ENCODE results near the gene CATSPER3. TPM values are rescaled to one million over a fixed set of nuclear protein-coding genes. Genes with fewer than 3 reads are reported as not detected.
A peak's percentile ranks its signal among the peaks of the same experiment; 100 is the strongest.

CATSPER3 gene
- total RNA-seq, 3 donors from 2014 or later, result 0.16 to 0.63 (median 0.38) TPM

DNA sequence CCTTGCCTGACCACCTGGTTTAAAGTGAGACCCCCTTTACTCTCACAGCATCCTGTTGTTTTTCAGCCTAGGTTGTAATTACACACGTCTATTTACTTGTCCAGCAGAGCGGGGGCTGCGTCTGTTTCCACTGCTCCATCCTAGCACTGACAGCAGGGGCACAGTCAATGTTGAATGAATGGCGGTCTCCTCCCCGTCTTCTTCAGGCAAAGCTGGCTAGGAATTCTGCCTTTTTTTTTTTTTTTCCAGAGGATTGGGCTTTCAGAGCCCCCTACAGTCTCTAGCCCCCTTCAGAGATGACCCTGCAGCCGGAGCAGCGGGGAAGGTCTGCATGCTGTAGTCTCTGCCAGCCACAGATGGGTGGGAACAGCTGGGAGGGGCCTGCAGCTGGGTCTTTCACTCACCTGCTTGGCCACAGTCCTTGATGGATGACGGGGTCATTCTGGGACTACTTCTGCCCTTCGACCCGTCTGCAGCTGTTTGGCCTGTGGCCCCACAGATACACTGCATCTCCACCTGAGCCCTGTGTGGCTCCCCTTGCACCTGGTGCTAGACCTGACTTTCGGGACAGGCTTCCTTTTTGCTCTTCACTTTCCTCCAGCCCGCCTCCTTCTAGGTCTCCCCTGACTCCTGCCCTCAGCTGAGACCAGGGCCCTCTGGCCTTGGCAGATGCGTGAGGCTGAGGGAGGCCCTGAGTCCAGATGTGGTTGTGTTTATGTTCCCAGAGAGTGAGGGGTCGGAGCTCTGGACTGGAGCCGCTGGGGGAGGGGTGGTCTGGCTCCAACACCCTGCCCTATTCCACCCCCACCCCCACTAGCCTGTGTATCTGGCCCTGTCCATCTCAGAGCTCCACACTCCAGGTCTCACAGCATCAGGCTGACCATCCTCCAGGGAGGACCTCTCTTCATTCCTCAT is 58.3 kb downstream of the CATSPER3 start:
- ATAC-seq, result no peak
- peaks cover 16% of the 10 kb centered on the region for H3K4me1 Mint-ChIP-seq (ENCODE audit: low read depth)
- peaks cover 44% of the 10 kb centered on the region for H3K27me3 Mint-ChIP-seq (ENCODE audit: low read depth)
- DNase-seq, result no peak
- H3K36me3 Mint-ChIP-seq (ENCODE audit: insufficient read depth), result peaks cover 1% of the 10 kb centered on the region
- H3K4me3 Mint-ChIP-seq, result no peak overlapping the region
- H3K9me3 Mint-ChIP-seq, result no peaks in the 10 kb centered on the region

DNA sequence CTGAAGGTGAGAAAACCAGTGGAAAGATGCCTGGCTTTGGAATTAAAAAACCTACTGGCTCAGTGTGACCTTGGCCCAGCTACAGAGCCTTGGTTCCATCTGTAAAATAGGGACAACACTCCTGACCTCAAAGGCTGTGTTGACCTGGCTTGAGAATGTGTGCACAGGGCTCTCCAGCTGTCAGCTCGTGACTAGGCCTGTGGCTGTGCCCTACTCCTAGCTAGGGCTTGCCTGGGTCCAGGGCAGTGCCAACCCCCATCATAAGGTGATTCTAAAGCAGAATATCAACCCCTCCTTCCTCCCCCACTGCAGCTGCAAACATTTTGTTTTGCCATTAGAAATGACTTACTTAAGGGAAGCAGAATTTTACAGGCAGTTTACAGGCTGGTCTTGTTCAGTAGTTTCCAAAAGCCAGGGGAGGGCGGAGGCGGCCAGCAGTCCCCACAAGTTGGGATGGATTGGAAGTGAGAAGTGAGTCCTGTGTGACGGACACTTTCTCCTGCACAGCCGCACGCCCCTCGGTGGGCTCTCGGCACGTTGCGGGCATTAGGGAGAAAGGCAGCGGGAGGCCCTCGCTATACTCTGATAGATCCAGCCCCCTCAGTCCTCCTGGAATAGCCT is 59.0 kb downstream of the CATSPER3 start:
- Mint-ChIP-seq H3K9me3 (no peaks in the 10 kb centered on the region), H3K36me3 (ENCODE audit: insufficient read depth) (peaks cover 1% of the 10 kb centered on the region), H3K27me3 (ENCODE audit: low read depth) (peaks cover 50% of the 10 kb centered on the region), H3K4me1 (ENCODE audit: low read depth) (peaks cover 19% of the 10 kb centered on the region), H3K4me3 (no peak overlapping the region)
- no peak for DNase-seq
- ATAC-seq, result no peak

GRCh38 chr5:135027266-135027696 is 59.6 kb downstream of the CATSPER3 start:
- no peak overlapping the region for H3K4me3 Mint-ChIP-seq
- H3K4me1 Mint-ChIP-seq (ENCODE audit: low read depth), result peaks cover 24% of the 10 kb centered on the region
- H3K36me3 Mint-ChIP-seq (ENCODE audit: insufficient read depth), result peaks cover 1% of the 10 kb centered on the region
- ATAC-seq (no peak), DNase-seq (no peak)
- H3K9me3 Mint-ChIP-seq, result no peaks in the 10 kb centered on the region
- H3K27me3 Mint-ChIP-seq (ENCODE audit: low read depth), result peaks cover 56% of the 10 kb centered on the region

GRCh38 chr5:135027697-135028615 is 60.2 kb downstream of the CATSPER3 start:
- no peak overlapping the region for H3K4me3 Mint-ChIP-seq
- peaks cover 1% of the 10 kb centered on the region for H3K36me3 Mint-ChIP-seq (ENCODE audit: insufficient read depth)
- DNase-seq, result no peak
- H3K27me3 Mint-ChIP-seq (ENCODE audit: low read depth), result peaks cover 59% of the 10 kb centered on the region
- peaks cover 27% of the 10 kb centered on the region for H3K4me1 Mint-ChIP-seq (ENCODE audit: low read depth)
- no peaks in the 10 kb centered on the region for H3K9me3 Mint-ChIP-seq
- ATAC-seq, result no peak

GRCh38 chr5:135028791-135029476 is 61.2 kb downstream of the CATSPER3 start:
- Mint-ChIP-seq H3K27me3 (ENCODE audit: low read depth) (peaks cover 61% of the 10 kb centered on the region), H3K36me3 (ENCODE audit: insufficient read depth) (no peaks in the 10 kb centered on the region), H3K4me3 (no peak overlapping the region), H3K9me3 (no peaks in the 10 kb centered on the region), H3K4me1 (ENCODE audit: low read depth) (peaks cover 31% of the 10 kb centered on the region)
- no peak for ATAC-seq
- DNase-seq, result no peak

GRCh38 chr5:135029477-135030122 is 61.9 kb downstream of the CATSPER3 start:
- Mint-ChIP-seq H3K9me3 (no peaks in the 10 kb centered on the region), H3K4me1 (ENCODE audit: low read depth) (peaks cover 32% of the 10 kb centered on the region), H3K27me3 (ENCODE audit: low read depth) (peaks cover 63% of the 10 kb centered on the region), H3K4me3 (no peak overlapping the region), H3K36me3 (ENCODE audit: insufficient read depth) (no peaks in the 10 kb centered on the region)
- no peak for ATAC-seq
- no peak for DNase-seq

DNA sequence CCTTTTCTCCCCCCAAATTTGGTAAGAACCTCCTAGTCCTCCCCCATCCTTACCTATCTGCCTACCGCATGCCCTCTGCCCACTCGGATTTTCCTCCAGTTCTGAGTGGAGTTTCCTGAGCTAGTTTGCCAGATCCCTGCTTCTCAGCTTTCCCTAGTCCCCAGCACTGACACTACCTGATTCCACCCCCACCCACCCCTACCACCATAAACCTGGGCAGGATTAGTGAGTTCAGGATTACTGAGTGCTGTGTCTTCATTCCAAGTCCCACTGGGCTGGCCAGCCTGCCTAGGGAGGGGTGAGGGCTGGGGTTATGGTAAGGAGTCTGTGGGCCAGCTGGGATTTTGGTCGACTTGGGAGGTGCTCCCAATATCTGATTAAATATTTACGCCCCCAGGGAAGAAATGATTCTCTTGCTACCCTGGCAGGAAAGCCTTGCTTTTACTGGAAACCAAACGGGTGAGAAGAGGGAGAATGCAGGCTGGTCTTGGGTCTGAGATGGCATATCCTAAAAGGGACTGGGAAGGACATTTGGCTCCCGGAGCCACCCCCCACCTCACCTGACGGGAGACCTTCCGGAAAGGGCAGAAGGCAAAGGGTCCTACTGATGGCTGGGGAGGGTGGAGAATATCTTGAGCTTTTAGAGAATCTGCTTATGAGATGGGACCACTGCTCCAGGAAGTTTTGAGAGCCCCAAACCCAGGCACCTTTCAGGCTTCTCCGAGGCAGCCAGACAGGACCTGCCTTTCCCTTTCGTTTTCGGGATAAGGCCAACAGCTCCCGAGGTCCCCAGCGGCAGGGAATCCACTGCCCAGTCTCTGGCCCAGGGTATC is 62.6 kb downstream of the CATSPER3 start:
- ATAC-seq, result no peak
- peaks cover 39% of the 10 kb centered on the region for H3K4me1 Mint-ChIP-seq (ENCODE audit: low read depth)
- no peaks in the 10 kb centered on the region for H3K9me3 Mint-ChIP-seq
- no peaks in the 10 kb centered on the region for H3K36me3 Mint-ChIP-seq (ENCODE audit: insufficient read depth)
- H3K27me3 Mint-ChIP-seq (ENCODE audit: low read depth), result peaks cover 70% of the 10 kb centered on the region
- peak overlapping the region; percentile 19 for H3K4me3 Mint-ChIP-seq
- DNase-seq, result no peak

DNA sequence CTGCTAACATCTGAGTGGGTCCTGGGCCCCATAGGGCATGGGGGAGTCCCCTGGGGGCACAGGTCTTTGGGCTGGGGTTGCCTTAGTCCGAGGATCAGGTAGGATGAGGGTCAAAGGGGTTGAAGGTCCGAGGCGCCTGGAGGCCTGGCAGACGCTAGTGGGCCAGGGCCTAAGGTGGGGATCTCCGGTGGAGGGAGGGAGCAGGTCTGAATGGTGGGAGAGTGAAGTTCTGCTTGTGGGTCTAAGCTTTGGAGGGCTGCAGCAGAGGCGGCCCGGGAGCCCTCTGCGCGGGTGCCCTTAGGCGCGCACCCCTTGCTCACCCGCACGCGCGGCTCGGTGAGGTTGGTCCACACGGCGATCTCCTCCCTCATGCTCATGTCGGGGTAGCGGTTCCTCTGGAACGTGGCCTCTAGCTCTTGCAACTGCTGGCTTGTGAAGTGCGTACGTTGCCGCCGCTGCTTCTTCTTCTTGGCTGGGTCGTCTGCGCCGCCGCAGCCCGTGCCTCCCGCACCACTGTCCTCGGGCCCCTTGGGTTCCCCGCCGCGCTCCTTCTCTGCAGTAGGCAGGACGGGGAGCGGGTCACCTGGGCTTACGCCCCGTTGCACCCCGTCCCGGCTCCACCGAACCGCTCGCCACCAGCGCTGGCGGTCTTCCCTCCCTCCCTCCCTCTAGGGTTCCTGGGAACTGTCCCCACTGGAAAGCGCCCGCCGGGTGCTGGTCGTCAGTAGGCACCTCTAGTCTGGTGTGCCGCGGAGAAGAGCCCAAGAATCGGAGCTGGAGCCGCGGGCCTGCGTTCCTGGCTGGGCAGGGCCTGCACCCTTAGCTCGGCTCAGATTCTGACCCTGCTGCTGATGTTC is 63.5 kb downstream of the CATSPER3 start:
- Mint-ChIP-seq H3K4me1 (ENCODE audit: low read depth) (peaks cover 39% of the 10 kb centered on the region), H3K36me3 (ENCODE audit: insufficient read depth) (no peaks in the 10 kb centered on the region), H3K4me3 (peak overlapping the region; percentile 19), H3K9me3 (no peaks in the 10 kb centered on the region), H3K27me3 (ENCODE audit: low read depth) (peaks cover 72% of the 10 kb centered on the region)
- DNase-seq (no peak), ATAC-seq (peak in 1 of 2 donors; percentile 21)

DNA sequence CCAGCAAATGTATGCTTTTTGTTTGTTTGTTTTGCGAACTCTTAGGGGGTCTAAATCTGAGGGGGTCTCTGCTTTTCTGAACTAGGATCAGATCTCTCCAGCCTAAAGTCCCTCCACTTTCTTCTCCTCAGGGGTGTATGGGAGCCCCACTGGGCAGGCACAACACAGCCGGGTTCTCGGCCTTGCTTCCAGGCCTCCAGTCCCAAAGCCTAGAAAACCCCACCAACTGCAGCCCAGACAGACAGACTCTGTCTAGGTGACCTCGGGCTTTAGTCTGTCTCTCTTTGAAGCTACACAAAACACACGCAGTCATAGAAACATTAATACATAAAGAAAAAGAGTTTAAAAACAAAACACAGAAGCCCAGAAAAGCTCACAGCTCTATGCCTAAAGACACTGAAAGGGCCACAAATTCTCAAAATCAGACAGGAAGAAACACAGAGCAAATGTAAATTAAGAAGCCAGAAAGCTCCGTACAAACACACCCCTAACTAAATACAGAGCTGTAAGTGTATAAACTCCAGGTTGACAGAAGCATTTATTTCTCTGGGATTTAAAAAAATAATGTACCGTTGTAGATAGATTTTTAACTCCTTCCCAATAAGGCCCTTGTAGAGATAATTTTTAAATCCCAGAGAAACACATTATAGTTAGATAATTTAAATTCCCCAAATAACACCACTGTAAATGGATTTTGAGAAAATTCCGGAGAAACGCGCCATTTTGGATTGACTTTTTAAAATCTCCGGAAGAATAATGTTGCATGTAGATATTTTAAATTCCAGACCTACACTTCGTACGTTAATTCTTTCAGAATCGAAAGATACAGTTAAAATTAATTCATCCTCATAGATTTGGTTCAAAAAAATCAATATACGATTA is 64.3 kb downstream of the CATSPER3 start:
- H3K4me1 Mint-ChIP-seq (ENCODE audit: low read depth), result peaks cover 39% of the 10 kb centered on the region
- ATAC-seq, result no peak

GRCh38 chr5:135032695-135032998 is 64.9 kb downstream of the CATSPER3 start:
- peaks cover 73% of the 10 kb centered on the region for H3K27me3 Mint-ChIP-seq (ENCODE audit: low read depth)
- H3K4me3 Mint-ChIP-seq, result peak overlapping the region; percentile 55
- H3K4me1 Mint-ChIP-seq (ENCODE audit: low read depth), result peaks cover 39% of the 10 kb centered on the region
- DNase-seq (no peak), ATAC-seq (no peak)
- no peaks in the 10 kb centered on the region for H3K36me3 Mint-ChIP-seq (ENCODE audit: insufficient read depth)
- H3K9me3 Mint-ChIP-seq, result no peaks in the 10 kb centered on the region

More for the DNA sequence above, 64.3 kb downstream of the CATSPER3 start:
- peaks cover 73% of the 10 kb centered on the region for H3K27me3 Mint-ChIP-seq (ENCODE audit: low read depth)
- no peaks in the 10 kb centered on the region for H3K9me3 Mint-ChIP-seq
- peak overlapping the region; percentile 55 for H3K4me3 Mint-ChIP-seq
- DNase-seq, result no peak
- H3K36me3 Mint-ChIP-seq (ENCODE audit: insufficient read depth), result no peaks in the 10 kb centered on the region

GRCh38 chr5:135032999-135033861 is 65.5 kb downstream of the CATSPER3 start:
- H3K36me3 Mint-ChIP-seq (ENCODE audit: insufficient read depth), result no peaks in the 10 kb centered on the region
- peak overlapping the region; percentile 69 for H3K4me3 Mint-ChIP-seq
- DNase-seq (no peak), ATAC-seq (peak; percentile 32 to 41)
- peaks cover 79% of the 10 kb centered on the region for H3K27me3 Mint-ChIP-seq (ENCODE audit: low read depth)
- H3K9me3 Mint-ChIP-seq, result no peaks in the 10 kb centered on the region
- peaks cover 39% of the 10 kb centered on the region for H3K4me1 Mint-ChIP-seq (ENCODE audit: low read depth)
